Measurements from ENCODE around the gene S100A3.
"Not testable (repeated sequence)": the region's sequence is repeated elsewhere in the genome, so short reads cannot be mapped to it uniquely, and the experiment has no call there.

Gene S100A3

GRCh38 chr1:153575081-153575491 lies 26.0 kb upstream of the S100A3 start:
- ATAC-seq (ENCODE audit: insufficient read depth, low read depth); H4K20me1 ChIP-seq (ENCODE audit: insufficient read depth, low read length); H3K4me3 ChIP-seq (ENCODE audit: low read depth in 1 of 2, low read length in 2 of 2); H3K27ac ChIP-seq (ENCODE audit: low read length); DNase-seq; H3K4me1 ChIP-seq (ENCODE audit: insufficient read depth, low read length); H3K4me2 ChIP-seq (ENCODE audit: insufficient read depth, low read length); H3K36me3 ChIP-seq (ENCODE audit: insufficient read depth, low read length); H3K9ac ChIP-seq (ENCODE audit: low read depth, low read length); H3K27me3 ChIP-seq (ENCODE audit: insufficient read depth, low read length, poor library complexity); H2AFZ ChIP-seq (ENCODE audit: low read depth, low read length); H3K9me3 ChIP-seq (ENCODE audit: insufficient read depth, low read length, severe bottlenecking); H3K79me2 ChIP-seq (ENCODE audit: insufficient read depth, low read length): not testable (repeated sequence)

- H3K27ac ChIP-seq (ENCODE audit: low read length), result no peak overlapping the region
- H3K4me2 ChIP-seq (ENCODE audit: insufficient read depth, low read length), result no peak overlapping the region
Measured at GRCh38 chr1:153573351-153573750, 24.3 kb upstream of the S100A3 start.

GRCh38 chr1:153572569-153573015 lies 23.5 kb upstream of the S100A3 start:
- Histone ChIP-seq H3K4me2 (ENCODE audit: insufficient read depth, low read length) (no peak overlapping the region), H3K27me3 (ENCODE audit: insufficient read depth, low read length, poor library complexity) (no peaks in the 10 kb centered on the region), H2AFZ (ENCODE audit: low read depth, low read length) (no peak overlapping the region), H3K27ac (ENCODE audit: low read length) (no peak overlapping the region), H3K4me1 (ENCODE audit: insufficient read depth, low read length) (peaks cover 9% of the 10 kb centered on the region), H3K36me3 (ENCODE audit: insufficient read depth, low read length) (no peaks in the 10 kb centered on the region), H3K9ac (ENCODE audit: low read depth, low read length) (no peak overlapping the region), H3K79me2 (ENCODE audit: insufficient read depth, low read length) (no peaks in the 10 kb centered on the region), H4K20me1 (ENCODE audit: insufficient read depth, low read length) (no peaks in the 10 kb centered on the region), H3K4me3 (ENCODE audit: low read depth in 1 of 2, low read length in 2 of 2) (no peak overlapping the region), H3K9me3 (ENCODE audit: insufficient read depth, low read length, severe bottlenecking) (no peaks in the 10 kb centered on the region)
- DNase-seq (peak; percentile 28), ATAC-seq (ENCODE audit: insufficient read depth, low read depth) (peak; percentile 47; the same call in 2 of the 3 replicates)
- TF ChIP-seq EZH2 (IDR thresholded peaks at IDR 0.05; ENCODE audit: borderline replicate concordance, low read depth, low read length, severe bottlenecking), result no peak
- peak; percentile 44 for TF ChIP-seq CTCF (IDR thresholded peaks at IDR 0.05; ENCODE audit: borderline replicate concordance, extremely low read depth, low read length, poor library complexity, severe bottlenecking)

More at GRCh38 chr1:153573351-153573750, 24.3 kb upstream of the S100A3 start:
- H3K9ac ChIP-seq (ENCODE audit: low read depth, low read length), result no peak overlapping the region
- H3K9me3 ChIP-seq (ENCODE audit: insufficient read depth, low read length, severe bottlenecking), result no peaks in the 10 kb centered on the region
- H3K36me3 ChIP-seq (ENCODE audit: insufficient read depth, low read length), result no peaks in the 10 kb centered on the region
- H3K27me3 ChIP-seq (ENCODE audit: insufficient read depth, low read length, poor library complexity), result no peaks in the 10 kb centered on the region
- peaks cover 7% of the 10 kb centered on the region for H3K4me1 ChIP-seq (ENCODE audit: insufficient read depth, low read length)
- TF ChIP-seq CTCF (IDR thresholded peaks at IDR 0.05; ENCODE audit: borderline replicate concordance, extremely low read depth, low read length, poor library complexity, severe bottlenecking) (no peak), EZH2 (IDR thresholded peaks at IDR 0.05; ENCODE audit: borderline replicate concordance, low read depth, low read length, severe bottlenecking) (no peak)
- no peak overlapping the region for H3K4me3 ChIP-seq (ENCODE audit: low read depth in 1 of 2, low read length in 2 of 2)
- no peaks in the 10 kb centered on the region for H3K79me2 ChIP-seq (ENCODE audit: insufficient read depth, low read length)
- DNase-seq (no peak), ATAC-seq (ENCODE audit: insufficient read depth, low read depth) (no peak)
- no peaks in the 10 kb centered on the region for H4K20me1 ChIP-seq (ENCODE audit: insufficient read depth, low read length)
- H2AFZ ChIP-seq (ENCODE audit: low read depth, low read length), result no peak overlapping the region

GRCh38 chr1:153571706-153572105 lies 22.6 kb upstream of the S100A3 start:
- Histone ChIP-seq H3K4me2 (ENCODE audit: insufficient read depth, low read length) (no peak overlapping the region), H2AFZ (ENCODE audit: low read depth, low read length) (no peak overlapping the region), H3K79me2 (ENCODE audit: insufficient read depth, low read length) (no peaks in the 10 kb centered on the region), H3K4me3 (ENCODE audit: low read depth in 1 of 2, low read length in 2 of 2) (no peak overlapping the region), H3K27me3 (ENCODE audit: insufficient read depth, low read length, poor library complexity) (no peaks in the 10 kb centered on the region), H3K36me3 (ENCODE audit: insufficient read depth, low read length) (no peaks in the 10 kb centered on the region), H3K9ac (ENCODE audit: low read depth, low read length) (no peak overlapping the region), H3K4me1 (ENCODE audit: insufficient read depth, low read length) (peaks cover 13% of the 10 kb centered on the region), H3K27ac (ENCODE audit: low read length) (no peak overlapping the region), H3K9me3 (ENCODE audit: insufficient read depth, low read length, severe bottlenecking) (no peaks in the 10 kb centered on the region), H4K20me1 (ENCODE audit: insufficient read depth, low read length) (no peaks in the 10 kb centered on the region)
- no peak for TF ChIP-seq EZH2 (IDR thresholded peaks at IDR 0.05; ENCODE audit: borderline replicate concordance, low read depth, low read length, severe bottlenecking)
- no peak for TF ChIP-seq CTCF (IDR thresholded peaks at IDR 0.05; ENCODE audit: borderline replicate concordance, extremely low read depth, low read length, poor library complexity, severe bottlenecking)
- DNase-seq (no peak), ATAC-seq (ENCODE audit: insufficient read depth, low read depth) (no peak)

Measured in DND-41 (cell line).